Omental fat pad (tissue), 4 donors: Measurements from ENCODE around the gene ATMIN. TPM values are rescaled to one million over a fixed set of nuclear protein-coding genes. Genes with fewer than 3 reads are reported as not detected.

Experiments
- ATAC-seq: fragments of 150-250 bp; one replicate; pipeline ENCODE4 v1.9.1; 2016; ENCODE audit warnings: mild to moderate bottlenecking, moderate library complexity; ENCODE audit not compliant: low FRiP score
- DNase-seq: peaks from one replicate; pipeline ENCODE4 v3.0.0-alpha.2; 2019; ENCODE audit warnings: low spot score
- total RNA-seq, 4 donors: library from RNA; depleted of rRNA; stranded (reverse); fragments of >200 nt; gene quantifications; one replicate each; pipeline ENCODE4 v1.1.0, GENCODE V29; 2016
- TF ChIP-seq, protein P1 (sequence below), 3 donors: fragments of 450-650 bp; IDR thresholded peaks; one replicate each; pipeline ENCODE4 v1.5.1; 2016 to 2017; ENCODE audit warnings: antibody characterized with exemption in 3 of 3, mild to moderate bottlenecking in 3 of 3, moderate library complexity in 2 of 3

Gene ATMIN
- total RNA-seq, 4 donors from 2014 or later: 34.5 to 45.6 (median 37.5) TPM

DNA sequence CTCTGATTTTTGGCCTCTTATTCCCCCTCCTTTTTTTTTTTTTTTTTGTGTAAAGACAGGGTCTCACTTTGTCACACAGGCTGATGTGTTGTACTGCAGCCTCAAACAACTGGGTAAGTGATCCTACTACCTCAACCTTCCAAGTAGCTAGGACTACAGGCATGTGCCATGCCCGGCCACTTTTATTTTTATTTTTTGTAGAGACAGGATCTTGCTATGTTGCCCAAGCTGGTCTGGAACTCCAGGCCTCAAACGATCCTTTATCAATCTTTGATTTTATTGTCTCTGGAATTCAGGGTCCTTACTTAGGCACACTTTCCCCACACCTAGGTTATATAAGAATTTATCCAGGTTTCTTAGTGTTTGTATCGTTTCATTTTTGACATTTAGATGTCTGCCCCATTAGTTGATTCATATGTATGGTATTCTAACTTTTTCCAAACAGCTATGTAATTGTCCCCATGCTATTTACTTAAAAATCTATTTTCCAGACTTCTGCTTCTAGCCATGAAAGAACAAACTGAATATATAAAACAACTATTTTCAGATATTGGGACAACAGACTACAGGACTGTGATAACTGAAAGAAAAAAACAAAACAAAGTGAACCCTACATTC is 42.9 kb upstream of the ATMIN start:
- no peak for DNase-seq
- ATAC-seq: no peak
- TF ChIP-seq, protein P1, sequence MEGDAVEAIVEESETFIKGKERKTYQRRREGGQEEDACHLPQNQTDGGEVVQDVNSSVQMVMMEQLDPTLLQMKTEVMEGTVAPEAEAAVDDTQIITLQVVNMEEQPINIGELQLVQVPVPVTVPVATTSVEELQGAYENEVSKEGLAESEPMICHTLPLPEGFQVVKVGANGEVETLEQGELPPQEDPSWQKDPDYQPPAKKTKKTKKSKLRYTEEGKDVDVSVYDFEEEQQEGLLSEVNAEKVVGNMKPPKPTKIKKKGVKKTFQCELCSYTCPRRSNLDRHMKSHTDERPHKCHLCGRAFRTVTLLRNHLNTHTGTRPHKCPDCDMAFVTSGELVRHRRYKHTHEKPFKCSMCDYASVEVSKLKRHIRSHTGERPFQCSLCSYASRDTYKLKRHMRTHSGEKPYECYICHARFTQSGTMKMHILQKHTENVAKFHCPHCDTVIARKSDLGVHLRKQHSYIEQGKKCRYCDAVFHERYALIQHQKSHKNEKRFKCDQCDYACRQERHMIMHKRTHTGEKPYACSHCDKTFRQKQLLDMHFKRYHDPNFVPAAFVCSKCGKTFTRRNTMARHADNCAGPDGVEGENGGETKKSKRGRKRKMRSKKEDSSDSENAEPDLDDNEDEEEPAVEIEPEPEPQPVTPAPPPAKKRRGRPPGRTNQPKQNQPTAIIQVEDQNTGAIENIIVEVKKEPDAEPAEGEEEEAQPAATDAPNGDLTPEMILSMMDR (IDR thresholded peaks at IDR 0.05): no peak

DNA sequence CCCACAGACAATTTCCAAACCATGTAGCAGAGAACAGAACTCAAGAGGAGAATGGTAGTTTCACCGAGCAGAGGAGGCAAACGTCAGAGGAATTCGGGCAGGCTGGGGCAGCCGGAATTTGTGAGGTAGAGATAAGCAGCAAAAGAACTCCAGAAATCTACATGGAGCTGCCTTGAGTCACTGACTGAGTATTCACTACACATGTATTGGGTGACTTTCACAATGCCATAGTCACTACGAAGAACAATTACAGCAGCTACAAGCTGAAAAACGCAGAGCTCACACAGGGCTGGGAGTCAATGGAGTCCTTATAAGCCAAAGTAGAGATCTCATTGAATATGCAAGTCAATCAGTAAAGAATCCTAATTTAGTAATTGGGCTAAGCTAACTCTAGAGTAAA is 42.3 kb upstream of the ATMIN start:
- TF ChIP-seq, protein P1 (IDR thresholded peaks at IDR 0.05): no peak
- DNase-seq: no peak
- peak; percentile 51 for ATAC-seq

DNA sequence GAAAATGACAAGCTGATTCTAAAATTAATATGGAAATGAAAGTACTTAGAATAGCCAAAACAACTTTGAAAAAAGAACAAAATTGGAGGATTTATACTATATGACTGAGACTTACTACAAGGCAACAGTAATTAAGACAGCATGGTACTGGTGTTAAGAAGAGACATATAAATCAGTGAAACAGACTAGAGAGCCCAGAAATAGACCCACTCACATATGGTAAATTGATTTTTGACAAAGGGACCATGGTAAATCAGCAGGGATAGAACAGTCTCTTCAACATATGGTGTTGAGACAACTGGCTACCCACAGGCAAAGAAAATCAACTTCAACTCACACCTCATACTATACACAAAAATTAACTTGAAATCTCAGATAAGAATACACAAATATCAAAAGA is 41.8 kb upstream of the ATMIN start:
- DNase-seq: no peak
- TF ChIP-seq, protein P1 (IDR thresholded peaks at IDR 0.05): no peak
- no peak for ATAC-seq

DNA sequence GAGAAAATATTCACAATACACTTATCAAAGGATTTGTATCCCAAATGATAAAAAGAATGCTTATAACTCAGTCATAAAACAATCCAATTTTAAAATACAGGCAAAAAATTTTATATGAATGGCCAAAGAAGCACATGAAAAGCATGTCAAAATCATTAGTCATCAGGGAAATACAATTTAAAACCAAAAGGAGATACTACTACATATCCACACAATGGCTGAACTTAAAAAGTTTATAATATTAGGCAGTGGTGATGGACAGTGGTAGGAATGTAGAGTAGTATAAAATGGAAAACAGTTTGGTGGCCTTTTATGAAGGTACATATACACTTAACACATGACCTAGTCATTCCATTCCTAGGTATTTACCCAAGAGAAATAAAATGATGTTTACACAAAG is 41.2 kb upstream of the ATMIN start:
- DNase-seq: no peak
- TF ChIP-seq, protein P1 (IDR thresholded peaks at IDR 0.05): no peak
- no peak for ATAC-seq

DNA sequence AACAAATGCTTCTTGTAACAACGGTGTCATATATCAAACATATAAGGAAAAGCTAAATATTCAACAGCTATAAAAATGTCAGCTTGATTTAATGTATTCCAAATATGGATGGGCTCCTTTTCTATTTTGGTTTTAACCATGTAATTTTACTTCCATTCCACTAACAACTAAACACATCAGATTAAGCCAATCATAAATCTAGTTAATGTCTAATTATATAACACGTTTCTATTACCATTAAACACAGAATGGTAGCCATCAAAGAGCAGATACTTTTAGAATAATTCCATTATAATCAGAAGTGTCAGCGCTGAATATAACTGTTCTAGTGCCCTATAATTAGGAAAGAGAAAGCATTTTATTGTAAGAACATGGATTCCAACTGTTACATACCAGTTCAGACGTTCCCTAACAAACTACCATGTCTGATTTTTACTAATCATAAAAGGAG is 38.9 kb upstream of the ATMIN start:
- ATAC-seq (no peak), DNase-seq (no peak)
- TF ChIP-seq, protein P1 (IDR thresholded peaks at IDR 0.05): no peak

DNA sequence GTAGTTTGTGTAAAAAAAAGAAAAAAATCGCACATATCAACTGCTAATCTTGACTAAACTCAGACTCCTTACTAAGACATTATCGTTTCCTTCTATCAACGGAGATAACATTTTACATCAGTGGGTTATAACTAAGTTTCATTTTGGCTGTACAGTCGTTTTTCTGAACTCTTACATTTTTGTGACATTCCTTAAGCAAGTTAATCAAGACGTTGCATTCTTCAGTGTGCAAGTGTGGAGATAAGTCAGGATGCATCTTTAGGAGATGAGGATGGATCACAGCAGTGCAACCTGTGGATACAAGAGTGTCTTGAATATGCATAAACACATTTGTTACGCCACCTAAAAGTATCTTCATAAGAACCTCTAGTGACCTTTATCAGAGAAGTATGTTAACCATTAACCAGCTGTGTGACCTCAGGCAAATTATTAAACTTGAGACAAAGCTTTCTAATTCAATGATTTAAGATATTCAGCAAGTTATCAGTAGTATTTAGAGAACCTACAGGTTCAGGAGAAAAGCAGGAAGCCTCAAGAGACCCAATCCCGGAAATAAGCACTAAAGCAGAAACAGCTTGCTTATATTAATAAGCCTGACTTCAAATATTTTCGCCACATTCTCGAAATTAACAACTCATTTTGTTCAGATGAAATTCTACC is 38.4 kb upstream of the ATMIN start:
- ATAC-seq: no peak
- TF ChIP-seq, protein P1 (IDR thresholded peaks at IDR 0.05): no peak
- DNase-seq: no peak
